Mammary epithelial cell (primary cell): ENCODE measurements around the gene RERGL.

ENCODE experiments used
- EZH2 ChIP-seq: IDR thresholded peaks from 2 replicates; pipeline ENCODE4 v1.6.1; 2012; ENCODE audit warnings: low read length, inconsistent platforms, borderline replicate concordance
- TF ChIP-seq, protein P1 (sequence below), 2 donors: IDR thresholded peaks in 1 of 2; conservative IDR thresholded peaks in 1 of 2; 2 replicates each; pipeline ENCODE4 v1.5.1; 2011 to 2012; ENCODE audit warnings: inconsistent platforms in 2 of 2, low read length in 2 of 2, mild to moderate bottlenecking in 2 of 2, control low read depth in 1 of 2, low read depth in 1 of 2; ENCODE audit not compliant: insufficient read depth in 1 of 2; ENCODE audit errors: extremely low read depth in 1 of 2

GRCh38 chr12:18123707-18124106 lies 33.7 kb upstream of the RERGL start:
- no peak for TF ChIP-seq EZH2
- TF ChIP-seq, protein P1, sequence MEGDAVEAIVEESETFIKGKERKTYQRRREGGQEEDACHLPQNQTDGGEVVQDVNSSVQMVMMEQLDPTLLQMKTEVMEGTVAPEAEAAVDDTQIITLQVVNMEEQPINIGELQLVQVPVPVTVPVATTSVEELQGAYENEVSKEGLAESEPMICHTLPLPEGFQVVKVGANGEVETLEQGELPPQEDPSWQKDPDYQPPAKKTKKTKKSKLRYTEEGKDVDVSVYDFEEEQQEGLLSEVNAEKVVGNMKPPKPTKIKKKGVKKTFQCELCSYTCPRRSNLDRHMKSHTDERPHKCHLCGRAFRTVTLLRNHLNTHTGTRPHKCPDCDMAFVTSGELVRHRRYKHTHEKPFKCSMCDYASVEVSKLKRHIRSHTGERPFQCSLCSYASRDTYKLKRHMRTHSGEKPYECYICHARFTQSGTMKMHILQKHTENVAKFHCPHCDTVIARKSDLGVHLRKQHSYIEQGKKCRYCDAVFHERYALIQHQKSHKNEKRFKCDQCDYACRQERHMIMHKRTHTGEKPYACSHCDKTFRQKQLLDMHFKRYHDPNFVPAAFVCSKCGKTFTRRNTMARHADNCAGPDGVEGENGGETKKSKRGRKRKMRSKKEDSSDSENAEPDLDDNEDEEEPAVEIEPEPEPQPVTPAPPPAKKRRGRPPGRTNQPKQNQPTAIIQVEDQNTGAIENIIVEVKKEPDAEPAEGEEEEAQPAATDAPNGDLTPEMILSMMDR (conservative IDR thresholded peaks at IDR 0.05 in 1 of 2, IDR thresholded peaks at IDR 0.05 in 1 of 2; ENCODE audit: extremely low read depth in 1 of 2, insufficient read depth in 1 of 2, low read depth in 1 of 2, low read length in 2 of 2) = no peak
